Prostate gland (tissue), 2 donors: Measurements from ENCODE around the gene IGLL5.

ENCODE experiments used
- POLR2A ChIP-seq: fragments of 450-650 bp; IDR thresholded peaks from one replicate; pipeline ENCODE4 v1.6.1; 2016; ENCODE audit warnings: antibody characterized with exemption, mild to moderate bottlenecking
- POLR2AphosphoS5 ChIP-seq: sonication (generic); formaldehyde crosslinking; IDR thresholded peaks from one replicate; pipeline ENCODE4 v1.6.1; 2017; ENCODE audit warnings: antibody characterized with exemption
- TF ChIP-seq, protein P1 (sequence below), 4 experiments: fragments of 200-600 bp in 2 of 4; fragments of 450-650 bp in 2 of 4; sonication (generic) in 2 of 4; IDR thresholded peaks; 1 replicate in 3 of 4; 2 replicates in 1 of 4; pipeline ENCODE4 v1.5.1; 2016 to 2019; ENCODE audit warnings: antibody characterized with exemption in 4 of 4, mild to moderate bottlenecking in 2 of 4, moderate library complexity in 2 of 4

DNA sequence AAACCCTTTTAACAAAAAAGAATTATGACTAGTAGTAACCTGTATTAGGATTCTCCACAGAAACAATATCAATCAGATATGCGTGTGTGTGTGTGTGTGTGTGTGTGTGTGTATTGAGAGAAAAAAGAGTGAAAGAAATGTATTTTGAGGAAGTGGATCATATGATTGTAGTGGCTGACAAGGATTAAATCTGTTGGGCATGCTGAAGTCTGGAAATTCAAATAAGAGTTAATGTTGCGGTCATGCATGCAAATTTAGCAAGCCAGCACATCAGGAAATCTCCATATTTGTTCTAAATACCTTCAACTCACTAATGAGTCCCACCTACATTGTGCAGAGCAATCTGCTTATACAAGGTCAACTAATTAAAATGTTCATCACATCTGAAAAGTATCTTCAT, 46.8 kb upstream of the IGLL5 start:
- TF ChIP-seq, protein P1, sequence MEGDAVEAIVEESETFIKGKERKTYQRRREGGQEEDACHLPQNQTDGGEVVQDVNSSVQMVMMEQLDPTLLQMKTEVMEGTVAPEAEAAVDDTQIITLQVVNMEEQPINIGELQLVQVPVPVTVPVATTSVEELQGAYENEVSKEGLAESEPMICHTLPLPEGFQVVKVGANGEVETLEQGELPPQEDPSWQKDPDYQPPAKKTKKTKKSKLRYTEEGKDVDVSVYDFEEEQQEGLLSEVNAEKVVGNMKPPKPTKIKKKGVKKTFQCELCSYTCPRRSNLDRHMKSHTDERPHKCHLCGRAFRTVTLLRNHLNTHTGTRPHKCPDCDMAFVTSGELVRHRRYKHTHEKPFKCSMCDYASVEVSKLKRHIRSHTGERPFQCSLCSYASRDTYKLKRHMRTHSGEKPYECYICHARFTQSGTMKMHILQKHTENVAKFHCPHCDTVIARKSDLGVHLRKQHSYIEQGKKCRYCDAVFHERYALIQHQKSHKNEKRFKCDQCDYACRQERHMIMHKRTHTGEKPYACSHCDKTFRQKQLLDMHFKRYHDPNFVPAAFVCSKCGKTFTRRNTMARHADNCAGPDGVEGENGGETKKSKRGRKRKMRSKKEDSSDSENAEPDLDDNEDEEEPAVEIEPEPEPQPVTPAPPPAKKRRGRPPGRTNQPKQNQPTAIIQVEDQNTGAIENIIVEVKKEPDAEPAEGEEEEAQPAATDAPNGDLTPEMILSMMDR (IDR thresholded peaks at IDR 0.05), result no peak
- TF ChIP-seq POLR2A, result no peak
- TF ChIP-seq POLR2AphosphoS5, result no peak
